CD14-positive monocyte (primary cell): Measurements from ENCODE around the gene ISCA2. TPM values are rescaled to one million over a fixed set of nuclear protein-coding genes. Genes with fewer than 3 reads are reported as not detected.

ENCODE experiments used
- DNase-seq, 3 donors: peaks; one replicate each; pipeline ENCODE4 v3.0.0-alpha.2; 2011 to 2022
- H2AFZ ChIP-seq: 2 replicates; pipeline ENCODE4 v1.6.0; 2012; ENCODE audit warnings: mild to moderate bottlenecking, low read depth, low read length, inconsistent platforms; ENCODE audit not compliant: insufficient read depth, poor library complexity, severe bottlenecking
- H3K27ac ChIP-seq, 2 donors: 1 replicate in 1 of 2; 2 replicates in 1 of 2; pipeline ENCODE4 v1.5.1; 2012 to 2013; ENCODE audit warnings: low read length in 2 of 2, control low read depth in 1 of 2, inconsistent platforms in 1 of 2, low read depth in 1 of 2, mild to moderate bottlenecking in 1 of 2
- H3K27me3 ChIP-seq, 2 donors: one replicate each; pipeline versions ENCODE4 v1.6.0 to v1.6.1; 2011 to 2013; ENCODE audit warnings: low read length in 2 of 2; ENCODE audit not compliant: control insufficient read depth in 2 of 2, insufficient read depth in 2 of 2
- H3K36me3 ChIP-seq, 2 donors: replicated peaks in 1 of 2; 1 replicate in 1 of 2; 2 replicates in 1 of 2; pipeline versions ENCODE4 v1.5.1 to v1.6.1; 2012 to 2013; ENCODE audit warnings: low read length in 2 of 2, control low read depth in 1 of 2, inconsistent platforms in 1 of 2, mild to moderate bottlenecking in 1 of 2; ENCODE audit not compliant: insufficient read depth in 2 of 2, control insufficient read depth in 1 of 2
- H3K4me1 ChIP-seq, 2 donors: 1 replicate in 1 of 2; 2 replicates in 1 of 2; pipeline versions ENCODE4 v1.5.1 to v1.6.1; 2012 to 2013; ENCODE audit warnings: low read length in 2 of 2, control low read depth in 1 of 2, inconsistent platforms in 1 of 2, mild to moderate bottlenecking in 1 of 2, moderate library complexity in 1 of 2; ENCODE audit not compliant: insufficient read depth in 2 of 2, control insufficient read depth in 1 of 2
- H3K4me2 ChIP-seq: replicated peaks from 2 replicates; pipeline ENCODE3; 2012; ENCODE audit warnings: low read length, moderate library complexity, mild to moderate bottlenecking; ENCODE audit not compliant: poor library complexity, severe bottlenecking; ENCODE audit errors: extremely low read depth
- H3K4me3 ChIP-seq, 3 experiments: fragments of 200-600 bp in 1 of 3; sonication (generic) in 1 of 3; replicated peaks in 1 of 3; 1 replicate in 2 of 3; 2 replicates in 1 of 3; pipeline ENCODE4 v1.5.1; 2011 to 2013; ENCODE audit warnings: low read length in 3 of 3, mild to moderate bottlenecking in 3 of 3, control low read depth in 2 of 3, low read depth in 2 of 3, inconsistent platforms in 1 of 3, moderate library complexity in 1 of 3
- H3K79me2 ChIP-seq: 2 replicates; pipeline ENCODE4 v1.6.0; 2012; ENCODE audit warnings: mild to moderate bottlenecking, control low read depth, inconsistent platforms, low read length, moderate library complexity; ENCODE audit not compliant: insufficient read depth
- H3K9ac ChIP-seq: 2 replicates; pipeline ENCODE4 v1.6.0; 2017; ENCODE audit warnings: low read length, mild to moderate bottlenecking; ENCODE audit not compliant: insufficient read depth, poor library complexity, severe bottlenecking
- H3K9me3 ChIP-seq, 2 donors: replicated peaks in 1 of 2; 1 replicate in 1 of 2; 2 replicates in 1 of 2; pipeline versions ENCODE4 v1.5.1 to v1.6.1; 2012 to 2013; ENCODE audit warnings: low read length in 2 of 2, control low read depth in 1 of 2; ENCODE audit not compliant: control insufficient read depth in 1 of 2, insufficient read depth in 1 of 2
- H4K20me1 ChIP-seq: 2 replicates; pipeline ENCODE4 v1.6.0; 2012; ENCODE audit warnings: mild to moderate bottlenecking, low read length, control low read depth, moderate library complexity; ENCODE audit not compliant: insufficient read depth
- H3K27ac Mint-ChIP-seq, 7 donors: one replicate each; pipeline ENCODE4 v1.8.0; 2020; ENCODE audit warnings: mild to moderate bottlenecking in 7 of 7, mixed read lengths in 7 of 7, moderate library complexity in 6 of 7, inconsistent platforms in 2 of 7
- H3K27me3 Mint-ChIP-seq, 3 donors: one replicate each; pipeline ENCODE4 v1.8.0; 2021 to 2022; ENCODE audit warnings: low read depth in 3 of 3, mild to moderate bottlenecking in 3 of 3, mixed read lengths in 3 of 3, moderate library complexity in 3 of 3, inconsistent platforms in 1 of 3
- H3K36me3 Mint-ChIP-seq, 2 donors: one replicate each; pipeline ENCODE4 v1.8.0; 2020; ENCODE audit warnings: mixed read lengths in 2 of 2, inconsistent platforms in 1 of 2, mild to moderate bottlenecking in 1 of 2
- H3K4me1 Mint-ChIP-seq: one replicate; pipeline ENCODE4 v1.8.0; 2020; ENCODE audit warnings: mild to moderate bottlenecking, mixed read lengths
- H3K4me3 Mint-ChIP-seq, 2 donors: one replicate each; pipeline ENCODE4 v1.8.0; 2020; ENCODE audit warnings: mild to moderate bottlenecking in 2 of 2, mixed read lengths in 2 of 2, moderate library complexity in 1 of 2
- H3K9me3 Mint-ChIP-seq, 7 donors: one replicate each; pipeline ENCODE4 v1.8.0; 2020 to 2022; ENCODE audit warnings: mixed read lengths in 7 of 7, mild to moderate bottlenecking in 6 of 7, moderate library complexity in 6 of 7, inconsistent platforms in 2 of 7
- WGBS: methylation state at CpG from one replicate; pipeline ENCODE4 v1.1.5; 2013; ENCODE audit warnings: missing lambda C conversion rate; ENCODE audit not compliant: insufficient coverage; 5-methylcytosine and 5-hydroxymethylcytosine counted together
- intact Hi-C, 2 donors: fragments of 100-400 bp; cut with micrococcal nuclease; formaldehyde crosslinking; loops; one replicate each; pipeline versions ENCODE4 v1.15.0 to v1.15.1; 2023
- polyA plus RNA-seq, 3 donors: library from polyadenylated mRNA; depleted of rRNA in 1 of 3; unstranded in 2 of 3; stranded (reverse) in 1 of 3; fragments of 300-500 nt in 2 of 3; fragments of >200 nt in 1 of 3; fragmentation: Illumina TruSeq in 2 of 3; gene quantifications; 1 replicate in 2 of 3; 2 replicates in 1 of 3; pipeline ENCODE4 v1.2.3, GENCODE V29; 2012 to 2021
- TF ChIP-seq, protein P1 (sequence below): fragments of 200-600 bp; IDR thresholded peaks from one replicate; pipeline ENCODE4 v1.8.0; 2022; ENCODE audit warnings: antibody characterized with exemption, mild to moderate bottlenecking

The ISCA2 gene
- polyA plus RNA-seq, 3 donors: 6.1 to 61.7 (median 55.9) TPM

DNA sequence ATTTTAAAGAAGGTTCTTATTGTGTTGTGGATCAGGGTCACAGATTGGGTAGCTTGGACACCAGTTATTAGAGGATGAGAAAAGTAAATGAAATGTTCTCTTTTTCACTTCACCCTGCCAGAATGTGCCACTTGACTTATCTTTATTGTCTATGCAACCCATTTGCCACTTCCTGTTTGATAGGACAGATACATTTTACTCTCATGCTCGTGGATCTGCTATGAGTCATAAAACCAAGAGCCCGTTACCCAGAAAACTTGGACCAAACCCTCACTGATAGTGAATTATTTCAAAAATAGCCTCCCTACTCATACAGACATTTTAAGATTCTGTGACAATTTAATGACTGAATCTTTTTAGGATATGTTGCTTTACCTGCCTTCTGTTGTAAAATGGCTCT lies 1.8 kb downstream of the ISCA2 start:
- Histone ChIP-seq H3K4me2 (no peak overlapping the region), H3K4me1 (peaks cover 32 to 39% of the 10 kb centered on the region in 2 donors), H3K27ac (no peak overlapping the region), H2AFZ (no peak overlapping the region), H3K9me3 (no peaks in the 10 kb centered on the region), H3K4me3 (no peak overlapping the region), H3K27me3 (no peaks in the 10 kb centered on the region), H3K9ac (no peak overlapping the region), H4K20me1 (peaks cover 26% of the 10 kb centered on the region), H3K79me2 (peaks cover 43% of the 10 kb centered on the region), H3K36me3 (no peaks in the 10 kb centered on the region)
- Mint-ChIP-seq H3K9me3 (no peaks in the 10 kb centered on the region), H3K4me3 (no peak overlapping the region), H3K36me3 (peaks cover 3 to 16% of the 10 kb centered on the region in 2 donors), H3K27me3 (no peaks in the 10 kb centered on the region), H3K4me1 (peaks cover 22% of the 10 kb centered on the region), H3K27ac (peak overlapping the region in 3 of 7 donors; percentile 15 to 61 (median 57))
- TF ChIP-seq, protein P1, sequence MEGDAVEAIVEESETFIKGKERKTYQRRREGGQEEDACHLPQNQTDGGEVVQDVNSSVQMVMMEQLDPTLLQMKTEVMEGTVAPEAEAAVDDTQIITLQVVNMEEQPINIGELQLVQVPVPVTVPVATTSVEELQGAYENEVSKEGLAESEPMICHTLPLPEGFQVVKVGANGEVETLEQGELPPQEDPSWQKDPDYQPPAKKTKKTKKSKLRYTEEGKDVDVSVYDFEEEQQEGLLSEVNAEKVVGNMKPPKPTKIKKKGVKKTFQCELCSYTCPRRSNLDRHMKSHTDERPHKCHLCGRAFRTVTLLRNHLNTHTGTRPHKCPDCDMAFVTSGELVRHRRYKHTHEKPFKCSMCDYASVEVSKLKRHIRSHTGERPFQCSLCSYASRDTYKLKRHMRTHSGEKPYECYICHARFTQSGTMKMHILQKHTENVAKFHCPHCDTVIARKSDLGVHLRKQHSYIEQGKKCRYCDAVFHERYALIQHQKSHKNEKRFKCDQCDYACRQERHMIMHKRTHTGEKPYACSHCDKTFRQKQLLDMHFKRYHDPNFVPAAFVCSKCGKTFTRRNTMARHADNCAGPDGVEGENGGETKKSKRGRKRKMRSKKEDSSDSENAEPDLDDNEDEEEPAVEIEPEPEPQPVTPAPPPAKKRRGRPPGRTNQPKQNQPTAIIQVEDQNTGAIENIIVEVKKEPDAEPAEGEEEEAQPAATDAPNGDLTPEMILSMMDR: no peak
- DNase-seq: peak in 1 of 3 donors; percentile 25
- WGBS: no CpG with 5 or more reads among the region's 2 CpGs
- intact Hi-C loops: no loop called here

DNA sequence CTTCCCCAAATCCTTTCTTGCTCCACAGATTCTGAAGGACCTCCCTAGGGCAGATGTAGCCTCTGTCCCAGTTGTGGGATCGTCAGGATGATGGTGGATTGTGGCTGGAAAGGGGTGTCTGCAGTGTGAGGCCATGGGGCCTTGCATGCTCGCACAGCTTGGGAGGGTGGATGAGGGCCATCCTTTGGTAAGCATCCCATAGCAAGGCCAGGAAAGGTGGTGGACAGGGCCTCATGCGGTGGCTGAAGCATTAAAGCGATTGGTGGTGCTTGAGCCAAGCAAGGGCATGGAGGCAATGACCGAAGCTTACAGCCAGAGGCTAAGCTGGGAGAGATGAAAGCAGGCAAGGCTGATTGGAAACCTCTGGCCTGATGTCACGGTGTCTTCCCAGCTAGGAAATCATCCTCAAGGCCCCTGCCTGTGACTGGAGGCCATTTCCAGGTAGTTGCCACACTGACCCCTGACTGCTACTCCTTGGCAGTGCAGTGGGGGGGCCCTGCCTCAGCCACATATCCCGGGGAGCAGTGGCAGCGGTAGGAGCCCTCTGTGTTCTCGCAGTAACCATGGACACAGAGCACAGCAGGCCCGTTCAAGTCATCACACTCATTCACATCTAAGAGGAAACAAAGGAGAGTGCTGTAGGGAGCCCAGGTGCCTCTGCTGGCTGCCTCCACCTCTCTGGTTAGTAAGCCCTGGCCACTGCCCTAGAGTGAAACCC lies 7.0 kb downstream of the ISCA2 start:
- H3K4me2 ChIP-seq: no peak overlapping the region
- H3K9me3 ChIP-seq: no peaks in the 10 kb centered on the region
- Mint-ChIP-seq H3K4me3 (no peak overlapping the region), H3K9me3 (no peaks in the 10 kb centered on the region), H3K4me1 (peaks cover 8% of the 10 kb centered on the region), H3K27ac (peak overlapping the region in 1 of 7 donors; percentile 32), H3K36me3 (peaks cover 2 to 13% of the 10 kb centered on the region in 2 donors), H3K27me3 (peaks cover 0 to 2% (median 0%) of the 10 kb centered on the region in 3 donors)
- no peaks in the 10 kb centered on the region for H3K79me2 ChIP-seq
- intact Hi-C loops: no loop called here
- no peaks in the 10 kb centered on the region for H3K27me3 ChIP-seq
- H3K4me3 ChIP-seq: no peak overlapping the region
- H3K4me1 ChIP-seq: peaks cover 0 to under 1% of the 10 kb centered on the region in 2 donors
- no peaks in the 10 kb centered on the region for H4K20me1 ChIP-seq
- no peaks in the 10 kb centered on the region for H3K36me3 ChIP-seq
- TF ChIP-seq, protein P1: no peak
- 93% methylated on average over 7 of the region's 10 CpGs for WGBS
- no peak overlapping the region for H3K27ac ChIP-seq
- no peak overlapping the region for H3K9ac ChIP-seq
- H2AFZ ChIP-seq: no peak overlapping the region
- no peak for DNase-seq
